ENCODE results near the gene GNG12.

DNA sequence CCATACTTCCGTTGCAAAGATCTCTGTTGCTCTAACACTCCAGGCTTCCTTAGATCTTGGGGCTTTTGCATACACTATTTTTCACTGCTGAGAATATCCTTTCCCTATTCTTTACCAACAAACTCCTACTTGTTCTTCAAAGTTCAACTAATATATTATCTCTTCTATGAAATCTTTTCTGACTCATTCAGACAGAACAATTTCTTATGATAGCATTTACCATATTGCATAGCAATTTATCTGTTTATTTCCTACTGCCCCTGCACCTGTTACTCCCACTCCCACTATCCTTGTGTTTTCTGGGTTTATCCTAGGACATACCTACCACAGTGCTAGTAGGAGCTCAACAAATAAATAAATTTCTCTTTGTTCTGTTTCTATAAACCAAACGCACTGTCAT, 137.3 kb downstream of the GNG12 start:
- TF ChIP-seq EZH2 (IDR thresholded peaks at IDR 0.05; ENCODE audit: low read depth) (no peak), CTCF (conservative IDR thresholded peaks at IDR 0.05) (no peak)

All from PC-9 (cell line).